Stromal cell of bone marrow (primary cell): ENCODE measurements around the gene AOAH.

Experiments
- DNase-seq: peaks from one replicate; pipeline ENCODE4 v3.0.0-alpha.2; 2012; ENCODE audit warnings: low read depth

The AOAH gene

GRCh38 chr7:36629351-36629750, 94.9 kb downstream of the AOAH start:
- DNase-seq = no peak

GRCh38 chr7:36627836-36628235, 96.5 kb downstream of the AOAH start:
- no peak for DNase-seq

DNA sequence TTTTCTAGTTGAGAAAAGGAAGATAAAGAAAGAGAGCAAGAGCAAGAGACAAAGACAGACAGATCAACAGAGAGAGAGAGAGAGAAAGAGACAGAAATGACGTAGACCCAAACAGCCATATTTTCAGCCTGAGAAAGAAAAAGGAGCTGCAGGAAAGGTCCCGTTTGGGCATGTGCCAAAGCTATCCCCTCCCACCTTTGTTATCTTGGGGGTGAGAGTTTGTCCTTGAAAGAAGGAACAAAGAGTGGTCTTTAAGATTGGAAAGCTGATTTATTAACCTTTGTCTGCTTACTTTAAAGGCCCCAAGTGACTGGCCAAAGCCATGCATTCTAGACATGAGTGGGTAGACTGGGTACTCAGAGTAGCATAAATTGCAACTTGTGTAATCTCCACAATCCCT, 98.2 kb downstream of the AOAH start:
- DNase-seq = no peak

GRCh38 chr7:36625247-36625646, 99.0 kb downstream of the AOAH start:
- no peak for DNase-seq

- DNase-seq = no peak
These were observed 101.0 kb downstream of the AOAH start for GRCh38 chr7:36623247-36623646.

DNA sequence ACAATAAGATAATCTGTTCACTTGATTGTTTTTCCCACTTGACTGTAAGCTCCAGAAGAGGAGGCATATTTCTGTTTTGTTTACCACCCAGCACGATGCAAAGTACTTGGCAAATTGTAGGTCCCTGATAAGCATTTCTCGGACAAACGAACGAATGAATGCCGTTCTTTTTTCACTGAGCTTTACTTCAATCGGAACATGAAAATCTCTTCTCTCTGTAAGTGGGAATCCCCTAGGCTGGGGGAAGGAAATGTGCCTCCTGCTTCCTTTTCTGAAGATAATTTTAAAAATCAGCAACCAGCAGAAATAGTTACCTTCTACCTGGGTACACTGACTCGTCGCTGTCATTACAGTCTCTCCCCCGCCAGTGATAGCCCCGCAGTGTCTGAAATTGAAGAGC, 102.9 kb downstream of the AOAH start:
- DNase-seq = no peak

GRCh38 chr7:36620166-36620708, 104.1 kb downstream of the AOAH start:
- DNase-seq = no peak

- no peak for DNase-seq
These were observed 106.9 kb downstream of the AOAH start for GRCh38 chr7:36617408-36617807.

DNA sequence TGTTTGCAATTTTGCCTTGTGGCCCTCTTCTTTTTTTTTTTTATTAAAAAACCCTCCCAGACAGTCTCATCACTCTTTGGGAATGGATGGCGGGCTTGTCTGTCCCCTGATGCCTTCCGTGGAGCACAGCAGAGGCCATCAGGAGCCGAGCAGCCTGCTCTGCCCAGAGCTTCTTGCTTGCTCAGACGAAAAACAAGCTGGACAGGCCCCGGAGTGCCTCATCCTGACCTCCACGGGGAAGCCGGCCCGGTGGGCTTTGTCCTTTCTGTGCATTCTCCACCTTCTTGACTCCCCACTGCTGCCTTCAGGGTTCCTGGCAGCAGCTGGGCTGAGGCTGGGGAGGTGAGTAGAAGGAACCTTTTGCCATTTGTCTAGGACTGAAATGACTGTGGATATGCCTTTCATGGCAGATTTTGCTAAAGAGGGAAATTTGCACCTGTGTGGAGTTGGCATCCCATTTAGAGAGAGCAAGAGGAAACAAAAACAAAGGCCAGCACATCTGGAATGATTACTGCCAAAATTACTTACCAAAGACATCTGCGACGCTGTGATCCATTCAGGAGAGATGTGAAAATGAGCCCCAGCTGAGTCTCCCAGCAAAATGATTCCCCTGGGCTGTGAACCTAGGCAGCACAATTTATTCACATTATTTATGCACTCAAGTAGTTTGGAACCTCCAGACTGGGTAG, 108.3 kb downstream of the AOAH start:
- no peak for DNase-seq

- DNase-seq = no peak
These were observed 109.3 kb downstream of the AOAH start for GRCh38 chr7:36614959-36615358.

- no peak for DNase-seq
These were observed 111.2 kb downstream of the AOAH start for GRCh38 chr7:36613031-36613614.

- DNase-seq = no peak
These were observed 112.6 kb downstream of the AOAH start for GRCh38 chr7:36611703-36612102.

- no peak for DNase-seq
These were observed 116.6 kb downstream of the AOAH start for GRCh38 chr7:36607721-36608095.

- no peak for DNase-seq
These were observed 117.1 kb downstream of the AOAH start for GRCh38 chr7:36606976-36607720.

DNA sequence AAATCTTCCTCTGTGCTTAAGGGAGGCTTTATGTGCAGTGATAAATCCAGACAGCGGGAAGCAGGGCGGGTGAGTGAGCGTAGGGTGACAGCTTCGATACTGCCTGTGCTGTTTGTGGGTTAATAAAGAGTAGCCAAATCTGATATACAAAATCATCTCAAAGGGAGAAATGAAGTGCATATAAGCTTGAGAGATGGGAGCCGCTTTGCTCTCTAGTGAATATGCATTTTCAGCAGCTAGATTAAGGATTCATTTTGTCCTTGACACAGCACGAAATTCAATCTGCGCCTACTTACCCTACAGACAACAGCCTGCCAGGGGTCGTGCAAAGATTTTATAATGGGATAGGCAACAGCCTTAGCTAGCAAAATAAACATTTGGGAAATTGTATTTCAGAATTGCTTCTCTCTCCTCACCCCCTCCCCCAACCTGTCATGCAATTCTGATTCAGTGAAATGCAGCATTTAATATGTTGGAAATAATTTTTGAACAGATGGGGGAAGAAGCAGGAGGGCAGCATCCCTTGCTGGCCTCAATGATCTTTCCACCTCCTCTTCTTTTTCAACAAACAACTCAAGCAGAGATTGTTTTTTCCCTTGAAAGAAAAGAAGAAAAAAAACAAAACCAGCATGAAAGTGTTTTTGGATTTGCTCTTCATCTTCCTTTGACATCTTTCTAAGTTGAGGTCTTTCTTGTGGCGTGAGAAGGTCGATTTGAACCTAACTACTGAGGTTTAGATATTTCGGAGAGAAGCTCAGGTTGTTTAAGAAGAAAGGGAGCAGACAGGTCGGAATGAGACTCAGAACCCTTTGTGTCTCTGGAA, 117.9 kb downstream of the AOAH start:
- no peak for DNase-seq

DNA sequence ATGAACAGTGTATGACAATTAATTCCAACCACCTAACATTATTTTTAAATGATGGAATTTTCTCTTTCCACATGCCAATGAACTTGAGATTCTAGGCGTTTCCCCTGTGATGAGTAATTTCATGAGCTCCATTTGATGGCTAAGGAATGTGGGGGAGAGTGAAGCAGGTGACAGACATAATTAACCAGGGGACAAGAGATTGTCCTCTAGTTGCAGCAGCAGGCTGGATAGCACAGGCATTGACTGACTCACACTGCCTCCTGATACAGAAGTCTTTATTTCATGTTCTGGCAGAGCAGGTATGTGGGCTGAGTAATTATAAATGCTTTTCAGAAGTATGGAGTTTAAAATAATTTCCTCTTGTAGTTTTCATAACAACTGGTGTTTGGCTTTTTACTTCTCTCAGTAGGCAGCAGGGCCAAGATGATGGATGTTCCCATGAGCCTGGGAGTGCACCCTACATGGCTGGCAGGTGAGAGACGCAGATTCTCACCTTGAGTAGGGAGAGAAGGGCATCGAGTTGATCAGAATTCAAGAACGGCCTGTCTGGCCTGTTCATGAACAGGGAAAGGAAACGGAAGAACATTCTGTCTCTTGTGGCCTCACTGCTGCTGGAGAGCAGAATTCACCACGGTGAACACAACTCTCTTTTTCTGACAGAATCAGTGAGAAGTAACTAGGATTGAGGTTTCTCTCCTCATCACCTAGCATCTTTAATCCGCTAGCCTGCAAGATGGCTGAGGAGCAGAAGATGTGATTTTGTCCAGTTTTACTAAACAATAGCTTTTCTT, 118.8 kb downstream of the AOAH start:
- no peak for DNase-seq

DNA sequence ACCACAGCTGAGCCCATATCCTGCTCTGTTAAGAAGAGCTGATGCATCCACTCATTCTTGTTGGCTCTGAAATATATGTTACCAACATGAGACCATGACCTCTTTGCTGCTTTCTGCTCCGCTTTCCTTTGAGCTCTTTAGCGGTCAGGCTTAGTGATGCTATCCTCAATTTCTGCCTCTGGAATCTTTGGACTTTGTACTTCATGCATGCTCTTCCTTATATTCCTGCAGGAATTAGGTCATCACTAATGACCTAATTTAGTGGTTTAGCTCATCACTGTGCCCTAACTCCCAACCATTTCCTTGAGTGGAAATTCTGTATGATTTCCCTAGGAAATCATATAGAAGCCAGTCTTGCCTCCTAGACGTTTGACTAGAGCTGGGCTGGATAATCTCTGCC, 119.5 kb downstream of the AOAH start:
- DNase-seq = no peak

DNA sequence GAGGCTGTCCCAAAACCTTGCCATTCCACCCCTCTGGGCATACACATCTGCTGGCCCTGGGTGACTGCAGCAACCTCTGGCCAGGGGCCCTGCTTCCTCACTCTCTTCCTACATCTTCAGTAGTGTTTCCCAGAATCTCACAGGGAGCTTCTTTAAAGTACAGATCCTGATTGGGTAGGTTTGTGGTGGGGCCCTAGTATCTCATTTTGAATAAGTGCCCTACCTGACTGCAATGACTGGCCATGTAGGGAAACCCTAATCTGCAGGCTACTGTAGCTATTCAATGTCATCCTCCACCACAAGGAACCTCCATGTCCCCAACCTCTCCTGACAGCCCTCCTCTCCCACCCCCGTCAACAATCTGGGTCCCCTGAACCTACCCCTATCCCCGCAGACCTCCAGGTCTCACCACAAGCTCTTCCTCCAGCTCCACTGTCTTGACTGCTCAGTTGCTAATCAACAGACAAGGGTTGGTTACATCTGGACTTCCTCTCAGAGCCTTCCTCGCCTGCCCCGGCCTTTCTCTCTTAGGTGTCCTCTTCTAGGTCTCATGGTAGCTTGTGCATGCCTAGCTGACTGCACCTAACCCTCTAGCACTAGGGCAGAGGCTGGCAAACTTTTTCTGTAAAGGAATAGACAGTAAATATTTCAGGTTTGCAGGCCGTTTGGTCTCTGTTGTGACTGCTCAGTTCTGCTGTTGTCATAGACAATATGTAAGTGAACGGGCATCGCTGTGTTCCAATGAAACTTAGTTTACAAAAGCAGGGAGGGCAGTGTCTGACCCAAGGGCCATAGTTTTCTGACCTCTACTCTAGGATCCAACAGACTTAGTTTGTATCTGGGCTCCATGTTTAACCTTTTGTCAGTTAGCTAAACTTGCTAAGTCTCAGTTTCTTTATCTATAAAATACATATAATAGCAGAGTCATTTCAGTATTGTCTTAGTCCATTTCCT, 121.1 kb downstream of the AOAH start:
- DNase-seq = no peak

- DNase-seq = no peak
These were observed 121.8 kb downstream of the AOAH start for GRCh38 chr7:36602511-36602910.

- DNase-seq = no peak
These were observed 122.7 kb downstream of the AOAH start for GRCh38 chr7:36601601-36602000.
